AG04450 (cell line): ENCODE data around the gene SLC25A28. TPM values are rescaled to one million over a fixed set of nuclear protein-coding genes. Genes with fewer than 3 reads are reported as not detected.

ENCODE experiments used
- CTCF ChIA-PET: fragments of 300-600, 350-600 bp; formaldehyde crosslinking; extraction: SDS; loops from one replicate; lab custom pipeline; 2022; ENCODE audit warnings: antibody characterized with exemption, inconsistent platforms; lab: Charles Lee
- POLR2A ChIA-PET: fragments of 350-600 bp; formaldehyde crosslinking; extraction: SDS; loops from one replicate; lab custom pipeline; 2021; ENCODE audit warnings: antibody characterized with exemption, inconsistent platforms; lab: Yijun Ruan, JAX
- DNase-seq: peaks from one replicate; pipeline ENCODE4 v3.0.0-alpha.2; 2011; ENCODE audit warnings: low read depth, low spot score
- H3K27ac ChIP-seq: one replicate; pipeline ENCODE4 v1.5.1; 2012; ENCODE audit warnings: low read depth, low read length, control low read depth
- H3K27me3 ChIP-seq: one replicate; pipeline ENCODE4 v1.6.0; 2012; ENCODE audit warnings: low read length; ENCODE audit not compliant: control insufficient read depth, insufficient read depth
- H3K4me3 ChIP-seq: 2 replicates; pipeline ENCODE4 v1.5.1; 2011; ENCODE audit warnings: mild to moderate bottlenecking, low read depth, low read length, control low read depth
- H3K9me3 ChIP-seq: 2 replicates; pipeline ENCODE4 v1.5.1; 2012; ENCODE audit warnings: low read length; ENCODE audit not compliant: control insufficient read depth, insufficient read depth
- polyA plus RNA-seq: library from polyadenylated mRNA; depleted of rRNA; stranded (reverse); fragments of >200 nt; gene quantifications from 2 replicates; pipeline ENCODE4 v1.2.3, GENCODE V29; 2011
- TF ChIP-seq, protein P1 (sequence below): IDR thresholded peaks from 2 replicates; pipeline ENCODE4 v1.5.1; 2011; ENCODE audit warnings: low read depth, low read length, control low read depth, inconsistent platforms

SLC25A28 gene
- polyA plus RNA-seq, 1 experiment, result 20.4 TPM

DNA sequence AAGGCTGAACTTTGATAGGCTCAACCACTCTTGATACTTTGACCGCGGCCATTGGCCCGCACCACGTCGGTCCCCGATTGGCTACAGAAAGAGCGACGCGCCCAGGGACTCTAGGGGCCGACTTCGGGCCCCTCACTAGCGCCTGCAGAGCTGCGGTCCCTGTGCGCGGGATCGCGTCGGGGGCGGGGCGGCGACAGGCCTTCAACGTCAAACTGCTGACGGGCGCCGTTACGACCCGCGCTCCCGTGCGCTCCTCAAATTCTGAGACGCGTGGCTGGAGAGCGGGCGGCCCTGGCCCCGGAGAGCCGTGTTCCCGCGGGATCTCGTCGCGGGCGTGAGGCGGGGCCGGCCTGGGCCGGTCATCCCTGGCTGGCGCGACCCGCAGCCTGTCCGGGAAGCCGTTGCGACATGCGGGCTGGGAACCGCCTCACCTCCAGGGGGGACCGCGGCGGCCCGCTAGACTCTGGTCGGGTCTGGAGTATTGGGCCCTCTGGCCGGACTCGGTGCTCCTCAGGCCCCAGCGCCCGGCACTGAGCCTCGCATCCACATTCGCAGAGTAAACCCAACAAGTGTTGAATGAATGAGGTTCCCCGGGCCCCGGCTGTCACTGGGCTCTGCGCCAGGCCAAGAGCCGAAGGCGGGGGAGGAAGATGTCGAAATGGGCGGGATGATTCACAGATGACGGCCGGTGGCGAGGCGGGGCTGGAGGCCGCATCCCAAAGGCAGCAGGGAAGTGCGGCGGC, 643 bp upstream of the SLC25A28 start:
- Histone ChIP-seq H3K9me3 (peaks cover 14% of the 10 kb centered on the region), H3K27me3 (no peaks in the 10 kb centered on the region), H3K4me3 (peak overlapping the region; percentile 71), H3K27ac (peak overlapping the region; percentile 99)
- DNase-seq, result peak; percentile 85
- ChIA-PET CTCF (interaction anchor here (0.7 to 16.6 kb wide), 7 partner anchors 9 to 185 kb away, joined by 3 to 413 read pairs (median 7); partner anchors contain the start of genes ENTPD7 and GOT1), POLR2A (interaction anchor here (0.5 to 3.0 kb wide), 9 partner anchors 10 to 267 kb away, joined by 3 to 20 read pairs (median 6); partner anchors contain the start of genes COX15, CUTC, ENTPD7 and GOT1)
- TF ChIP-seq, protein P1, sequence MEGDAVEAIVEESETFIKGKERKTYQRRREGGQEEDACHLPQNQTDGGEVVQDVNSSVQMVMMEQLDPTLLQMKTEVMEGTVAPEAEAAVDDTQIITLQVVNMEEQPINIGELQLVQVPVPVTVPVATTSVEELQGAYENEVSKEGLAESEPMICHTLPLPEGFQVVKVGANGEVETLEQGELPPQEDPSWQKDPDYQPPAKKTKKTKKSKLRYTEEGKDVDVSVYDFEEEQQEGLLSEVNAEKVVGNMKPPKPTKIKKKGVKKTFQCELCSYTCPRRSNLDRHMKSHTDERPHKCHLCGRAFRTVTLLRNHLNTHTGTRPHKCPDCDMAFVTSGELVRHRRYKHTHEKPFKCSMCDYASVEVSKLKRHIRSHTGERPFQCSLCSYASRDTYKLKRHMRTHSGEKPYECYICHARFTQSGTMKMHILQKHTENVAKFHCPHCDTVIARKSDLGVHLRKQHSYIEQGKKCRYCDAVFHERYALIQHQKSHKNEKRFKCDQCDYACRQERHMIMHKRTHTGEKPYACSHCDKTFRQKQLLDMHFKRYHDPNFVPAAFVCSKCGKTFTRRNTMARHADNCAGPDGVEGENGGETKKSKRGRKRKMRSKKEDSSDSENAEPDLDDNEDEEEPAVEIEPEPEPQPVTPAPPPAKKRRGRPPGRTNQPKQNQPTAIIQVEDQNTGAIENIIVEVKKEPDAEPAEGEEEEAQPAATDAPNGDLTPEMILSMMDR, result no peak

DNA sequence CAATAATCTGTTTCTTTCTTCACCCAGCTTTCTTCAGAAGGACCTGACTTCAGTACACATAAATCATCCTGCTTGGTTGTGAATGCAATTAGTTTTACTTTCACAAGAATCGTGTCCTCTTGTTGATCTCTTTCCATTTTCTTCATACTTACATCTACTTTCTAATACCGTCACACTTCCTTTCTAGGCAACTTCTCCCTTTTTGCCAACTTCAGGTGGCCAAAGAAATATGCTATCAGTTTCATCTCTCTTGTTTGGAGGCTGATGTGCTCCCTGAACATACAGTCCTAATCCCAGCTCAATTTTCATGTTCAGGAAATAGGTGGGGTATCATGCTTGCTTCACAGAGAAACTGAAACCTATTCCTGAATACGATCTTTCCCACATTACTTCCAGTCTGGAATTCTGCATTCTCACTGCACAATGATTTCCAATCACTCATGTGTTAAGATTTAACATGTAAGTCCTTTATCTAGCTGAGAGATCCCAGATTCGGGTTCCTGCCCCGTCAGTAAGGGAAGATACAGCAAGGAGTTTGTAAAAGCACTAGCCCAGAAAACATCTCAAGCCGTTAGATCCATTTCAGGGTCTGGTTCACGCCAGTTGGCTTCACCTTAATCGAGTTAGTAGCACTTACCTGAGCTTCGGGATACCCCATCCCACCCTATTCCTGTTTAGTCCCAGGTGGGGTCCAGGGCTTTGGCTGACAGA, 994 bp downstream of the SLC25A28 start:
- CTCF ChIA-PET, result interaction anchor here (7.7 to 16.6 kb wide), 2 partner anchors 91 to 183 kb away, joined by 46 to 413 read pairs; partner anchors contain the start of gene GOT1
- Histone ChIP-seq H3K27ac (peak overlapping the region; percentile 42), H3K9me3 (peaks cover 14% of the 10 kb centered on the region), H3K4me3 (peak overlapping the region; percentile 97), H3K27me3 (no peaks in the 10 kb centered on the region)
- POLR2A ChIA-PET, result interaction anchor here (0.9 to 1.4 kb wide), 2 partner anchors 40 to 189 kb away, joined by 3 to 9 read pairs; partner anchors contain the start of genes ENTPD7 and GOT1
- no peak for DNase-seq
- TF ChIP-seq, protein P1, result no peak

DNA sequence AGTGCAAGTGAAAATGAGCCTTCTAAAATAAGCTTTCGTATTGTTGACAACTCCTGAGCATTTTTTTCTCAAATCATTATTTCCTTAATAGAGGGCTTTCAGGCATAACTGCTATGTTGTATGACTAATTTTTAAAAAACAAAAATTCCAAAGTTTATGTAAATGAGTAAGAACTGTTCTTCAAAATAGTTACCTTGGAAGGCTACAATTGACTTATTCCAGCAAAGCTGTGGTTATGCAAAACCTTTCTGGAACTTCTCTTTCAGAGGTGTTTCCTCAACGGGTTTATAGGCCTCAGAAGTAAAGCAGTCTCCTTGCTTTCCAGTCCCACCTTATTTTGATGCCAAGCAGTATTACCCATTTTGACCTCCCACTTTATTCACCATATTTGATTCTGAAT, 2.5 kb downstream of the SLC25A28 start:
- CTCF ChIA-PET, result interaction anchor here (1.4 to 16.6 kb wide), 4 partner anchors 58 to 225 kb away, joined by 8 to 413 read pairs (median 28); partner anchors contain the start of gene GOT1
- no peak for DNase-seq
- no peak overlapping the region for H3K27ac ChIP-seq
- TF ChIP-seq, protein P1, result no peak
- H3K9me3 ChIP-seq, result peaks cover 14% of the 10 kb centered on the region
- H3K4me3 ChIP-seq, result peak overlapping the region; percentile 97
- no peaks in the 10 kb centered on the region for H3K27me3 ChIP-seq
- POLR2A ChIA-PET, result no interaction called here

DNA sequence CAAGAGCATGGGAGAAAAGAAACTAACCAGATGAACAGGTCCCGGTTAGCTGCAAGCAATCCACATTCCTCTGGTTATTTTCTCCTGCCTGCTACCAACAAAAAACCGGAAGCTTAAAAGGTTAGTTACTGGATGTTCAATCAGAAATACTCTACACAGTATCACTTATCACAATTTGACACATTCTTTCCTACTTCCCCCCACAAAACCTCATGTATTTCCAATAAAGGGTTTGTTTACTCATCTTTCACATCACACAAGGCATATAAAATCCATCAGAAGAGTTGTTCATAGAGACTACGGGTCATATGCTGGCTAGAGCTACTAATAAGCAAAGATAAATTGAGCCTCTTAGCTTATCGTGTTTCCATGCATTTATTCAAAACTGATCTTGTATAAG, 4.8 kb downstream of the SLC25A28 start:
- no peak overlapping the region for H3K27ac ChIP-seq
- POLR2A ChIA-PET, result no interaction called here
- peaks cover 3% of the 10 kb centered on the region; the same call in 1 of the 2 replicates for H3K9me3 ChIP-seq
- CTCF ChIA-PET, result interaction anchor here (0.6 to 16.6 kb wide), 8 partner anchors 54 to 226 kb away, joined by 3 to 413 read pairs (median 8); partner anchors contain the start of gene GOT1
- no peak for DNase-seq
- H3K4me3 ChIP-seq, result no peak overlapping the region
- TF ChIP-seq, protein P1, result no peak
- no peaks in the 10 kb centered on the region for H3K27me3 ChIP-seq
